Measurements from ENCODE around the gene AFF3. TPM values are rescaled to one million over a fixed set of nuclear protein-coding genes. Genes with fewer than 3 reads are reported as not detected.

AFF3 gene
- total and polyA plus RNA-seq, 2 donors (not counting 3 experiments of a cell fraction or from before 2014, with no cell fraction given): 0.06 to 0.07 TPM

DNA sequence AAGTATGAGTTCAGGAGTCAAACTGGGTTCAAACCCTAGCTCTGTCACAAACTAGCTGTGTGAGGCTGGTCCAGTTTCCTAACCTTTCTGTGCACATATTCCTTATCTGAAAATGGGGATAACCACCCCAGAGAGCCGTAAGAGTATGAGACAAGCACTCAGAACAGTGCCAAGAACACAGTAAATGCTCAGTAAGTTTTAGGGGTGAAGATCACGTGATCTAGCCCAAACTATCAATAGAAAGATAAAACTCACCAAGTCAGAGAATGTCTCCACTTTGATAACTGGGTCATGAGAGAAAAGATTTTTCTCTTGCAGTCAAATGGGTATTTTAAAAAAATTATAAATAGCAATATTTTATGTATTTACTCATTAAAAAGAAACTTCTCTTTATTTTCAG is 433.2 kb downstream of the AFF3 start:
- FAIRE-seq (no peak), DNase-seq (ENCODE audit: low read depth, low spot score) (no peak)
- Histone ChIP-seq H3K27me3 (ENCODE audit: control insufficient read depth in 2 of 2, insufficient read depth in 2 of 2, low read length in 2 of 2) (no peaks in the 10 kb centered on the region), H3K9ac (replicated peaks; ENCODE audit: extremely low read depth, insufficient read depth, low read length) (no peak overlapping the region), H3K27ac (ENCODE audit: insufficient read depth, low read depth, low read length) (no peak overlapping the region), H3K9me1 (replicated peaks; ENCODE audit: control insufficient read depth, extremely low read depth, insufficient read depth, low read length) (no peaks in the 10 kb centered on the region), H4K20me1 (replicated peaks; ENCODE audit: control insufficient read depth, extremely low read depth, insufficient read depth, low read length) (no peaks in the 10 kb centered on the region), H3K4me3 (replicated peaks in 1 of 3; ENCODE audit: insufficient read depth in 1 of 3, low read depth in 1 of 3, low read length in 3 of 3) (no peak overlapping the region), H2AFZ (ENCODE audit: low read depth, low read length) (no peak overlapping the region), H3K4me2 (ENCODE audit: insufficient read depth, low read length) (no peak overlapping the region), H3K36me3 (ENCODE audit: control insufficient read depth in 2 of 2, extremely low read depth in 1 of 2, insufficient read depth in 2 of 2, low read length in 2 of 2) (no peaks in the 10 kb centered on the region), H3K9me3 (replicated peaks; ENCODE audit: control insufficient read depth, insufficient read depth, low read length) (no peaks in the 10 kb centered on the region), H3K4me1 (ENCODE audit: control insufficient read depth, extremely low read depth, insufficient read depth, low read length) (no peaks in the 10 kb centered on the region), H3K79me2 (ENCODE audit: control insufficient read depth, insufficient read depth, low read length) (no peaks in the 10 kb centered on the region)
- TF ChIP-seq MYC (IDR thresholded peaks at IDR 0.05; ENCODE audit: low read depth, low read length): no peak
- no peak for TF ChIP-seq FOS (IDR thresholded peaks at IDR 0.05; ENCODE audit: borderline replicate concordance, insufficient read depth, low read length)
- TF ChIP-seq MAX (IDR thresholded peaks at IDR 0.05; ENCODE audit: insufficient read depth, insufficient read length): no peak
- no peak for TF ChIP-seq POLR2A (IDR thresholded peaks at IDR 0.05; ENCODE audit: low read depth, low read length)
- TF ChIP-seq POLR2AphosphoS5 (IDR thresholded peaks at IDR 0.05; ENCODE audit: insufficient read depth, low read depth, low read length): no peak
- no peak for TF ChIP-seq EZH2 (IDR thresholded peaks at IDR 0.05; ENCODE audit: borderline replicate concordance, low read depth, low read length, severe bottlenecking)
- no peak for TF ChIP-seq CTCF (IDR thresholded peaks at IDR 0.05; ENCODE audit: extremely low read depth in 1 of 2, insufficient read depth in 1 of 2, low read depth in 1 of 2, low read length in 2 of 2)
- no peak for TF ChIP-seq GATA2 (IDR thresholded peaks at IDR 0.05; ENCODE audit: insufficient read depth, insufficient read length, low read depth, low read length)
- TF ChIP-seq JUN (IDR thresholded peaks at IDR 0.05; ENCODE audit: borderline replicate concordance, insufficient read depth, insufficient read length, low read depth): no peak
- dilution Hi-C loops (cut with MboI; ENCODE audit: extremely low pct_ligation_motif_present, low sequenced_read_pairs): no loop called here
- BruUV-seq (replicated peaks): no TSS peak
- CTCF ChIA-PET: interaction anchor here (0.7 to 1.5 kb wide), 4 partner anchors 16 to 1199 kb away, joined by 3 to 4 read pairs (median 4); no protein-coding TSS in a partner anchor
- intact Hi-C loops (cut with micrococcal nuclease): no loop called here
- POLR2A ChIA-PET: no interaction called here
